ENCODE data around the gene SNAPC4.

SNAPC4 gene

DNA sequence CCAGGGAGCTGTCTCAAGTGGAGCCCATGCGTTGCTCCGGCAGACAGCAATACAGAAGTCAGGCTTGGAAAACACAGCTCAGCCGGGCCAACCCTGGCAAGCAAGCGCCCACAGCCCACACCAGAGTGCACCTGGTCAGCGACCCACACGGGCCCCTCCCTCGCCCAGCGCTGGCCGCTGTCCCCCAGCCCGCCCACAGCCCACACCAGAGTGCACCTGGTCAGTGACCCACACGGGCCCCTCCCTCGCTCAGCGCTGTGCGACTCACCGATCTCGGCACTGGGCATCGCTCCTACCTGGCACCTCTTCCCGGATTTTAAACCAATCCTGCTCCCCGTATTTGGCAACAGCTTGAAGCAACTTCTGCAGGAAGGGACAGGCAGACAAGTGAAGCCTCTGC is 12.8 kb downstream of the SNAPC4 start:
- no peak overlapping the region for H2AFZ ChIP-seq (ENCODE audit: low read depth)
- no peaks in the 10 kb centered on the region for H4K20me1 ChIP-seq (ENCODE audit: insufficient read depth)
- H3K36me3 ChIP-seq (ENCODE audit: insufficient read depth): 0 out of 2 replicates have a peak, but pooled peaks cover 4% of the 10 kb centered on the region

DNA sequence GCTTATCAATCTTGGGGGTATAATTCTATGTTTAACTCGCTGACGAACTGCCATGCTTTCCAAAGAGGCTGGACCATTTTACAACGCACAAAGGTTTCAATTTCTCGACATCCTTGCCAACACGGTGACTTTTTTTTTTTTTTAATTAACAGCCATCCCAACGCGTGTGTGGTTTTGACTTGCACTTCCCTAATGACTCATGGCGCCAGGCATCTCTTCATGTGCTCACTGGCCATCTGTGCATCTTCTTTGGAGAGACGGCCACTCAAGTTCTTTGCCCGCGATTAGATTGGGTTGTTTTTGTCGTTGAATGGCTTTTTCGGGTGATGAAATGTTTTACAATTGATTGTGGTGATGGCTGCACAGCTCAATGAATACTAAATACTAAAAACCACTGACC is 14.0 kb downstream of the SNAPC4 start:
- Histone ChIP-seq H3K27ac (no peak overlapping the region), H4K20me1 (ENCODE audit: insufficient read depth) (no peaks in the 10 kb centered on the region), H3K9ac (no peak overlapping the region), H3K79me2 (ENCODE audit: insufficient read depth, low read depth) (no peaks in the 10 kb centered on the region), H3K27me3 (ENCODE audit: insufficient read depth, low read depth) (no peaks in the 10 kb centered on the region), H2AFZ (ENCODE audit: low read depth) (no peak overlapping the region), H3K4me1 (ENCODE audit: low read depth, poor library complexity, severe bottlenecking) (no peaks in the 10 kb centered on the region), H3K4me3 (IDR thresholded peaks at IDR 0.05; ENCODE audit: insufficient read depth, low read depth, low read length) (no peak overlapping the region), H3K36me3 (ENCODE audit: insufficient read depth) (0 out of 2 replicates have a peak, but pooled peaks cover 4% of the 10 kb centered on the region), H3K4me2 (no peak overlapping the region)
- TF ChIP-seq, protein P1, sequence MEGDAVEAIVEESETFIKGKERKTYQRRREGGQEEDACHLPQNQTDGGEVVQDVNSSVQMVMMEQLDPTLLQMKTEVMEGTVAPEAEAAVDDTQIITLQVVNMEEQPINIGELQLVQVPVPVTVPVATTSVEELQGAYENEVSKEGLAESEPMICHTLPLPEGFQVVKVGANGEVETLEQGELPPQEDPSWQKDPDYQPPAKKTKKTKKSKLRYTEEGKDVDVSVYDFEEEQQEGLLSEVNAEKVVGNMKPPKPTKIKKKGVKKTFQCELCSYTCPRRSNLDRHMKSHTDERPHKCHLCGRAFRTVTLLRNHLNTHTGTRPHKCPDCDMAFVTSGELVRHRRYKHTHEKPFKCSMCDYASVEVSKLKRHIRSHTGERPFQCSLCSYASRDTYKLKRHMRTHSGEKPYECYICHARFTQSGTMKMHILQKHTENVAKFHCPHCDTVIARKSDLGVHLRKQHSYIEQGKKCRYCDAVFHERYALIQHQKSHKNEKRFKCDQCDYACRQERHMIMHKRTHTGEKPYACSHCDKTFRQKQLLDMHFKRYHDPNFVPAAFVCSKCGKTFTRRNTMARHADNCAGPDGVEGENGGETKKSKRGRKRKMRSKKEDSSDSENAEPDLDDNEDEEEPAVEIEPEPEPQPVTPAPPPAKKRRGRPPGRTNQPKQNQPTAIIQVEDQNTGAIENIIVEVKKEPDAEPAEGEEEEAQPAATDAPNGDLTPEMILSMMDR (conservative IDR thresholded peaks at IDR 0.05; ENCODE audit: low read depth, low read length): no peak

More for the DNA sequence above, 12.8 kb downstream of the SNAPC4 start:
- TF ChIP-seq, protein P1 (conservative IDR thresholded peaks at IDR 0.05; ENCODE audit: low read depth, low read length): no peak
- no peaks in the 10 kb centered on the region for H3K79me2 ChIP-seq (ENCODE audit: insufficient read depth, low read depth)
- H3K4me3 ChIP-seq (IDR thresholded peaks at IDR 0.05; ENCODE audit: insufficient read depth, low read depth, low read length): no peak overlapping the region
- no peaks in the 10 kb centered on the region for H3K4me1 ChIP-seq (ENCODE audit: low read depth, poor library complexity, severe bottlenecking)
- H3K27ac ChIP-seq: no peak overlapping the region
- H3K4me2 ChIP-seq: no peak overlapping the region
- no peak overlapping the region for H3K9ac ChIP-seq
- H3K27me3 ChIP-seq (ENCODE audit: insufficient read depth, low read depth): no peaks in the 10 kb centered on the region

DNA sequence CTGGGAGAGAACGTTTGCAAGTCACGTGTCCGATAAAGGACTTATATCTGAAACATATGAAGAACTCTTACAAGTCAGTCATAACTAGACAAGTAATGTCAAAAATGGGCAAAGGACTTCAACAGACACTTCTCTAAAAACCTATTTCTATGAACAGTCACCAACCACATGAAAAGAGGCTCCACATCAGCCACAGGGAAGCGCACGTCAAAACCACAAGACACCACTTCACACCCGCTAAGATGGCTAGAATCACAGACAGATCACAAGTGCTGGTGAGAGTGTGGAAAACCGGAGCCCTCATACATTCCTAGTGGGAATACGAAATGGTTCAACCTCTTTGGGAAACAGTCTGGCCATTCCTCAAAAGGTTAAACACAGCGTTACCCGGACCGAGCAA is 15.0 kb downstream of the SNAPC4 start:
- no peaks in the 10 kb centered on the region for H4K20me1 ChIP-seq (ENCODE audit: insufficient read depth)
- H3K4me1 ChIP-seq (ENCODE audit: low read depth, poor library complexity, severe bottlenecking): no peaks in the 10 kb centered on the region
- no peaks in the 10 kb centered on the region for H3K79me2 ChIP-seq (ENCODE audit: insufficient read depth, low read depth)
- TF ChIP-seq, protein P1 (conservative IDR thresholded peaks at IDR 0.05; ENCODE audit: low read depth, low read length): no peak
- no peak overlapping the region for H2AFZ ChIP-seq (ENCODE audit: low read depth)
- no peak overlapping the region for H3K4me2 ChIP-seq
- no peak overlapping the region for H3K27ac ChIP-seq
- H3K36me3 ChIP-seq (ENCODE audit: insufficient read depth): 0 out of 2 replicates have a peak, but pooled peaks cover 4% of the 10 kb centered on the region
- no peak overlapping the region for H3K4me3 ChIP-seq (IDR thresholded peaks at IDR 0.05; ENCODE audit: insufficient read depth, low read depth, low read length)
- H3K9ac ChIP-seq: no peak overlapping the region
- H3K27me3 ChIP-seq (ENCODE audit: insufficient read depth, low read depth): no peaks in the 10 kb centered on the region

DNA sequence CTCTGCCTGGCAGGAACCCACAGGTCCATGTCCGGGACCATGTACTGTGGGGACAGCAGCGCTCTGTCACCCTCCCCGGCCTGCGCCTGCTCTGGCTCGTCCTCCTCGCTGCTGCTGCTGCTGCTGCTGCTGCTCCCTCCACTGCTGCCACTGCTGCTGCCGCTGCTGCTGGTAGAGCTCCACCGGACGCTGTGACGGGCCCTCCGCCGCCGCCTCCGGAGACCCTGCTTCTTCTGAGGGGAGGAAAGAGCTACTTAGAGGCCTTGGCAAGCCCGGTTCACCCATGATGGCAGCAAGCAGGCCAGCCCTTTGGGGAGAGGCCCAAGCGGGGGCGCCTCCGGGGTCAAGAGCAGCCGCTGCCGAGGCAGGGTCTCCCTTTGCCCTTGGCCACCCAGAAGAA is 16.5 kb downstream of the SNAPC4 start:
- 0 out of 2 replicates have a peak, but pooled peaks cover 4% of the 10 kb centered on the region for H3K36me3 ChIP-seq (ENCODE audit: insufficient read depth)
- H4K20me1 ChIP-seq (ENCODE audit: insufficient read depth): no peaks in the 10 kb centered on the region
- TF ChIP-seq, protein P1 (conservative IDR thresholded peaks at IDR 0.05; ENCODE audit: low read depth, low read length): no peak

More for the DNA sequence above, 16.5 kb downstream of the SNAPC4 start:
- no peak overlapping the region for H2AFZ ChIP-seq (ENCODE audit: low read depth)
- no peak overlapping the region for H3K27ac ChIP-seq
- no peak overlapping the region for H3K4me2 ChIP-seq
- H3K9ac ChIP-seq: no peak overlapping the region
- no peaks in the 10 kb centered on the region for H3K79me2 ChIP-seq (ENCODE audit: insufficient read depth, low read depth)
- H3K4me3 ChIP-seq (IDR thresholded peaks at IDR 0.05; ENCODE audit: insufficient read depth, low read depth, low read length): no peak overlapping the region
- H3K27me3 ChIP-seq (ENCODE audit: insufficient read depth, low read depth): no peaks in the 10 kb centered on the region
- H3K4me1 ChIP-seq (ENCODE audit: low read depth, poor library complexity, severe bottlenecking): no peaks in the 10 kb centered on the region

Data from KMS-11 (cell line).